A549 (cell line): Measurements from ENCODE around the gene PHF23. TPM values are rescaled to one million over a fixed set of nuclear protein-coding genes. Genes with fewer than 3 reads are reported as not detected.

Experiments used
- ATAC-seq, 2 experiments: fragments of 200-7000 bp in 1 of 2; fragments of >200 bp in 1 of 2; cut with Nextera tagmentation in 1 of 2; cut with Tn5 transposase in 1 of 2; 3 replicates each; pipeline versions ENCODE4 v1.8.0 to v1.9.1; 2018 to 2020; ENCODE audit warnings: mild to moderate bottlenecking in 1 of 2, moderate library complexity in 1 of 2
- CTCF ChIA-PET: fragments of 300-600 bp; sonication (Branson Sonifier 250); formaldehyde crosslinking; extraction: SDS; loops from one replicate; lab custom pipeline; 2021; ENCODE audit warnings: antibody characterized with exemption, inconsistent platforms; lab: Yijun Ruan, JAX
- POLR2A ChIA-PET: fragments of 350-600 bp; formaldehyde crosslinking; extraction: SDS; loops from one replicate; lab custom pipeline; 2021; ENCODE audit warnings: antibody characterized with exemption, inconsistent platforms; lab: Yijun Ruan, JAX
- DNase-seq, 2 experiments: peaks; one replicate each; pipeline versions ENCODE4 v3.0.0 to v3.0.0-alpha.2; 2011 to 2016; ENCODE audit warnings: low read depth in 1 of 2, low spot score in 1 of 2
- FAIRE-seq: peaks from 2 replicates; lab custom pipeline; 2011; peaks lifted over from hg19 to GRCh38; lab: Jason Lieb, UNC
- H3K27ac ChIP-seq, 2 experiments: fragments of >200 bp; sonication (Bioruptor Twin); formaldehyde crosslinking; 3 replicates each; pipeline ENCODE4 v1.5.1; 2016 to 2017
- H3K4me1 ChIP-seq: fragments of >200 bp; sonication (Bioruptor Twin); formaldehyde crosslinking; 3 replicates; pipeline ENCODE4 v1.6.1; 2016
- H3K4me2 ChIP-seq: fragments of >200 bp; sonication (Bioruptor Twin); formaldehyde crosslinking; 3 replicates; pipeline ENCODE4 v1.6.1; 2016
- H3K4me3 ChIP-seq: fragments of >200 bp; sonication (Bioruptor Twin); formaldehyde crosslinking; 3 replicates; pipeline ENCODE4 v1.5.1; 2016
- H3K9me3 ChIP-seq: fragments of >200 bp; sonication (Bioruptor Twin); formaldehyde crosslinking; 3 replicates; pipeline ENCODE4 v1.6.1; 2016
- BHLHE40 ChIP-seq: IDR thresholded peaks from 2 replicates; pipeline ENCODE4 v1.6.1; 2012; ENCODE audit warnings: low read depth, low read length, inconsistent platforms
- CEBPB ChIP-seq, 2 experiments: fragments of >200 bp in 1 of 2; sonication (Bioruptor Twin) in 1 of 2; formaldehyde crosslinking in 1 of 2; IDR thresholded peaks; 2 replicates each; pipeline ENCODE4 v1.6.1; 2012 to 2016
- CHD2 ChIP-seq: fragments of 150-350 bp; IDR thresholded peaks from 2 replicates; pipeline ENCODE4 v1.6.1; 2014; ENCODE audit warnings: low read length; ENCODE audit not compliant: partially characterized antibody
- CTCF ChIP-seq: fragments of >200 bp; sonication (Bioruptor Twin); formaldehyde crosslinking; IDR thresholded peaks from 3 replicates; pipeline ENCODE4 v1.5.1; 2016
- E2F6 ChIP-seq: IDR thresholded peaks from 2 replicates; pipeline ENCODE4 v1.6.1; 2012; ENCODE audit warnings: low read depth, borderline replicate concordance
- ELK1 ChIP-seq: fragments of 150-350 bp; IDR thresholded peaks from 2 replicates; pipeline ENCODE4 v1.6.1; 2014; ENCODE audit warnings: low read depth, mild to moderate bottlenecking, low read length
- FOXS1 ChIP-seq: fragments of 250-450 bp; sonication (Bioruptor Pico); IDR thresholded peaks from 2 replicates; pipeline ENCODE4 v1.5.0; 2020; ENCODE audit warnings: mild to moderate bottlenecking, moderate library complexity
- GATA3 ChIP-seq: IDR thresholded peaks from 2 replicates; pipeline ENCODE4 v1.6.1; 2012; ENCODE audit warnings: borderline replicate concordance
- HEYL ChIP-seq: fragments of 250-450 bp; sonication (Bioruptor Pico); IDR thresholded peaks from 2 replicates; pipeline ENCODE4 v1.8.0; 2021; ENCODE audit warnings: mild to moderate bottlenecking, moderate library complexity
- HMGXB4 ChIP-seq: fragments of 250-450 bp; sonication (Bioruptor Pico); IDR thresholded peaks from 2 replicates; pipeline ENCODE4 v1.5.0; 2021; ENCODE audit warnings: mild to moderate bottlenecking, moderate library complexity, borderline replicate concordance
- HOXA7 ChIP-seq: fragments of 250-450 bp; sonication (Bioruptor Pico); IDR thresholded peaks from 2 replicates; pipeline ENCODE4 v1.5.0; 2020; ENCODE audit warnings: mild to moderate bottlenecking, moderate library complexity
- KDM1A ChIP-seq: fragments of 200-600 bp; sonication (generic); IDR thresholded peaks from 2 replicates; pipeline ENCODE4 v1.6.1; 2016; ENCODE audit warnings: low read depth, mild to moderate bottlenecking
- MAFK ChIP-seq: fragments of 450-650 bp; IDR thresholded peaks from 2 replicates; pipeline ENCODE4 v1.6.1; 2014; ENCODE audit not compliant: partially characterized antibody
- MAX ChIP-seq: IDR thresholded peaks from 2 replicates; pipeline ENCODE4 v1.6.1; 2012
- MAZ ChIP-seq: fragments of 150-350 bp; IDR thresholded peaks from 2 replicates; pipeline ENCODE4 v1.6.1; 2014; ENCODE audit warnings: antibody characterized with exemption, low read depth, low read length, borderline replicate concordance
- MYC ChIP-seq: IDR thresholded peaks from 2 replicates; pipeline ENCODE4 v1.6.1; 2012; ENCODE audit warnings: mild to moderate bottlenecking, inconsistent platforms, low read length, improper control_type of control experiment, borderline replicate concordance
- NFE2L2 ChIP-seq: fragments of 150-350 bp; conservative IDR thresholded peaks from 2 replicates; pipeline ENCODE4 v1.6.1; 2014; ENCODE audit warnings: low read length
- RAD21 ChIP-seq, 2 experiments: fragments of >200 bp in 1 of 2; sonication (Bioruptor Twin) in 1 of 2; formaldehyde crosslinking in 1 of 2; IDR thresholded peaks in 1 of 2; conservative IDR thresholded peaks in 1 of 2; 2 replicates in 1 of 2; 3 replicates in 1 of 2; pipeline ENCODE4 v1.6.1; 2012 to 2018; ENCODE audit warnings: inconsistent platforms in 1 of 2
- RFX5 ChIP-seq: fragments of 450-650 bp; IDR thresholded peaks from 2 replicates; pipeline ENCODE4 v1.7.1; 2014; ENCODE audit warnings: antibody characterized with exemption, mild to moderate bottlenecking, moderate library complexity
- SMC3 ChIP-seq: fragments of >200 bp; sonication (Bioruptor Twin); formaldehyde crosslinking; IDR thresholded peaks from 3 replicates; pipeline ENCODE4 v1.6.1; 2018; ENCODE audit warnings: inconsistent platforms
- SREBF2 ChIP-seq: fragments of 450-650 bp; IDR thresholded peaks from 2 replicates; pipeline ENCODE4 v1.6.1; 2014; ENCODE audit warnings: mild to moderate bottlenecking, moderate library complexity
- TFCP2L1 ChIP-seq: fragments of 250-450 bp; sonication (Bioruptor Pico); IDR thresholded peaks from 2 replicates; pipeline ENCODE4 v1.5.0; 2021; ENCODE audit warnings: mild to moderate bottlenecking
- ZFP36 ChIP-seq: fragments of 450-650 bp; IDR thresholded peaks from 2 replicates; pipeline ENCODE4 v1.6.1; 2014; ENCODE audit warnings: borderline replicate concordance; ENCODE audit not compliant: partially characterized antibody
- WGBS: methylation state at CpG from one replicate; pipeline ENCODE4 v1.1.6; 2017; ENCODE audit errors: missing lambda C conversion rate; 5-methylcytosine and 5-hydroxymethylcytosine counted together
- polyA plus RNA-seq, 4 experiments: library from polyadenylated mRNA; depleted of rRNA in 3 of 4; stranded (reverse); fragments of >200 nt; fragmentation: RNase III in 1 of 4; extraction: RNeasy Plus Mini Kit Qiagen cat#74134 plus additional on column Dnase treatment in 1 of 4; gene quantifications; 2 replicates in 3 of 4; 3 replicates in 1 of 4; pipeline ENCODE4 v1.2.3, GENCODE V29; 2011 to 2017

Gene PHF23
- polyA plus RNA-seq, 2 of the 4 experiments (the other 2 are of a cell fraction) = 52.1 to 80.2 TPM

GRCh38 chr17:7215652-7216180 lies 23.5 kb downstream of the PHF23 start:
- peaks cover 46% of the 10 kb centered on the region for H3K4me1 ChIP-seq
- no peak for TF ChIP-seq GATA3
- TF ChIP-seq, all 56 proteins: peak for 0
- H3K27ac ChIP-seq = peak overlapping the region in 1 of 2 experiments; percentile 98; a peak in 3 of 6 replicates
- CTCF ChIA-PET = interaction anchor here (0.6 to 3.7 kb wide), 8 partner anchors 9 to 566 kb away, joined by 3 to 24 read pairs (median 6); partner anchors contain the start of genes PHF23 and SLC16A11
- ATAC-seq (no peak), DNase-seq (peak in 1 of 2 experiments; percentile 41), FAIRE-seq (no peak)
- H3K4me2 ChIP-seq = peak overlapping the region; percentile 96
- 27% methylated on average over 6 of the region's 10 CpGs for WGBS
- no peak overlapping the region for H3K4me3 ChIP-seq
- H3K9me3 ChIP-seq = no peaks in the 10 kb centered on the region
- POLR2A ChIA-PET = interaction anchor here (1.1 to 1.2 kb wide), 2 partner anchors 8 to 32 kb away, joined by 3 to 4 read pairs; no protein-coding TSS in a partner anchor

- Histone ChIP-seq H3K27ac (peak overlapping the region; percentile 8 to 98; a peak in 3 of 6 replicates), H3K9me3 (no peaks in the 10 kb centered on the region), H3K4me2 (peak overlapping the region; percentile 96), H3K4me1 (peaks cover 43% of the 10 kb centered on the region), H3K4me3 (peak overlapping the region; percentile 47; the same call in 1 of the 3 replicates)
- DNase-seq = no peak
- POLR2A ChIA-PET = interaction anchor here (0.7 to 1.2 kb wide), 4 partner anchors 9 to 31 kb away, joined by 3 to 4 read pairs (median 3); partner anchors contain the start of gene DVL2
- 27% methylated on average over 9 of the region's 9 CpGs for WGBS
- TF ChIP-seq MAFK (no peak), RAD21 (conservative IDR thresholded peaks at IDR 0.05 in 1 of 2, IDR thresholded peaks at IDR 0.05 in 1 of 2) (no peak), MAX (peak; percentile 19), SREBF2 (no peak), CEBPB (IDR thresholded peaks at IDR 0.05) (peak in 1 of 2 experiments; percentile 32; a peak in 1 of 4 replicates)
- ATAC-seq = no peak
- CTCF ChIA-PET = interaction anchor here (0.6 to 3.7 kb wide), 17 partner anchors 9 to 566 kb away, joined by 3 to 24 read pairs (median 5); partner anchors contain the start of genes PHF23 and SLC16A11
- peak; percentile 99 for FAIRE-seq
Observed at GRCh38 chr17:7215136-7215638, 24.1 kb downstream of the PHF23 start.

- H3K4me3 ChIP-seq = peak overlapping the region; percentile 47
- ATAC-seq (peak; percentile 75 to 89), FAIRE-seq (peak; percentile 91), DNase-seq (peak; percentile 99 to 100)
- CTCF ChIA-PET = interaction anchor here (0.6 to 3.7 kb wide), 19 partner anchors 10 to 169 kb away, joined by 3 to 24 read pairs (median 5); partner anchors contain the start of genes DVL2, PHF23 and SLC16A11
- peaks cover 43% of the 10 kb centered on the region for H3K4me1 ChIP-seq
- POLR2A ChIA-PET = interaction anchor here (0.5 to 1.2 kb wide), 6 partner anchors 9 to 69 kb away, joined by 3 to 4 read pairs (median 3); partner anchors contain the start of gene DVL2
- H3K9me3 ChIP-seq = no peaks in the 10 kb centered on the region
- WGBS = 0% methylated on average over 40 of the region's 45 CpGs
- H3K27ac ChIP-seq = peak overlapping the region; percentile 61 to 79
- H3K4me2 ChIP-seq = peak overlapping the region; percentile 96
- TF ChIP-seq HEYL (CRISPR knock-in tag) = no peak
- TF ChIP-seq BHLHE40 = no peak
- TF ChIP-seq TFCP2L1 (CRISPR knock-in tag) = no peak
- TF ChIP-seq MYC = peak; percentile 58; the same call in 1 of the 2 replicates
- peak; percentile 56; the same call in 1 of the 2 replicates for TF ChIP-seq MAZ
- TF ChIP-seq RFX5 = peak; percentile 97
- no peak for TF ChIP-seq NFE2L2
- TF ChIP-seq ZFP36 = peak; percentile 14
- no peak for TF ChIP-seq HOXA7
- TF ChIP-seq SREBF2 = no peak
- peak; percentile 64 for TF ChIP-seq CHD2
- no peak for TF ChIP-seq HMGXB4 (CRISPR knock-in tag)
- TF ChIP-seq ELK1 = no peak
- TF ChIP-seq KDM1A = peak; percentile 30; the same call in 1 of the 2 replicates
- TF ChIP-seq SMC3 = peak; percentile 39
- peak; percentile 34 to 42; a peak in 2 of 5 replicates for TF ChIP-seq RAD21 (conservative IDR thresholded peaks at IDR 0.05 in 1 of 2, IDR thresholded peaks at IDR 0.05 in 1 of 2)
- TF ChIP-seq CTCF = peak; percentile 53
- TF ChIP-seq FOXS1 = no peak
- no peak for TF ChIP-seq E2F6
- TF ChIP-seq MAX = peak; percentile 70
Observed at GRCh38 chr17:7214300-7215135, 24.7 kb downstream of the PHF23 start.
